Common myeloid progenitor, CD34-positive (primary cell): ENCODE results near the gene GALNT3.

ENCODE experiments used
- CTCF ChIA-PET: fragments of 350-600 bp; sonication (Branson Sonifier 250); formaldehyde crosslinking; loops from one replicate; lab custom pipeline; 2021; ENCODE audit warnings: antibody characterized with exemption; lab: Charles Lee
- POLR2A ChIA-PET: fragments of 350-600 bp; sonication (Branson Sonifier 250); formaldehyde crosslinking; loops from one replicate; lab custom pipeline; 2021; ENCODE audit warnings: antibody characterized with exemption; lab: Charles Lee
- DNase-seq, 3 donors: peaks; one replicate each; pipeline versions ENCODE4 v3.0.0 to v3.0.0-alpha.2; 2013
- H3K27ac ChIP-seq, 2 experiments: 1 replicate in 1 of 2; 2 replicates in 1 of 2; pipeline ENCODE4 v1.7.0; 2013; ENCODE audit warnings: inconsistent platforms in 2 of 2, low read length in 2 of 2, mild to moderate bottlenecking in 2 of 2, low read depth in 1 of 2, moderate library complexity in 1 of 2; ENCODE audit not compliant: severe bottlenecking in 2 of 2, insufficient read depth in 1 of 2, poor library complexity in 1 of 2
- H3K27me3 ChIP-seq, 5 experiments: replicated peaks in 2 of 5; 1 replicate in 3 of 5; 2 replicates in 2 of 5; pipeline versions ENCODE4 v1.6.1 to v1.7.0; 2013; ENCODE audit warnings: low read length in 4 of 5, mild to moderate bottlenecking in 2 of 5, moderate library complexity in 2 of 5, inconsistent platforms in 1 of 5; ENCODE audit not compliant: insufficient read depth in 5 of 5, control insufficient read depth in 4 of 5
- H3K36me3 ChIP-seq, 4 experiments: 1 replicate in 2 of 4; 2 replicates in 2 of 4; pipeline versions ENCODE4 v1.6.1 to v1.7.0; 2013; ENCODE audit warnings: low read length in 3 of 4, control low read depth in 1 of 4, mild to moderate bottlenecking in 1 of 4; ENCODE audit not compliant: control insufficient read depth in 4 of 4, insufficient read depth in 4 of 4
- H3K4me1 ChIP-seq, 4 experiments: 1 replicate in 3 of 4; 2 replicates in 1 of 4; pipeline versions ENCODE4 v1.6.1 to v1.7.1; 2013; ENCODE audit warnings: low read length in 3 of 4, mild to moderate bottlenecking in 3 of 4, control low read depth in 1 of 4, inconsistent platforms in 1 of 4, moderate library complexity in 1 of 4; ENCODE audit not compliant: control insufficient read depth in 4 of 4, insufficient read depth in 4 of 4; ENCODE audit errors: control extremely low read depth in 1 of 4
- H3K4me3 ChIP-seq, 7 experiments: 1 replicate in 4 of 7; 2 replicates in 3 of 7; pipeline versions ENCODE4 v1.5.1 to v1.7.0; 2013; ENCODE audit warnings: mild to moderate bottlenecking in 7 of 7, low read length in 6 of 7, moderate library complexity in 6 of 7, inconsistent platforms in 2 of 7, low read depth in 2 of 7, control low read depth in 1 of 7; ENCODE audit not compliant: insufficient read depth in 4 of 7, control insufficient read depth in 1 of 7; ENCODE audit errors: extremely low read depth in 1 of 7
- H3K9me3 ChIP-seq, 5 experiments: 1 replicate in 4 of 5; 2 replicates in 1 of 5; pipeline versions ENCODE4 v1.6.1 to v1.7.1; 2013; ENCODE audit warnings: low read length in 4 of 5, mild to moderate bottlenecking in 2 of 5, inconsistent platforms in 1 of 5, low read depth in 1 of 5, moderate library complexity in 1 of 5; ENCODE audit not compliant: control insufficient read depth in 4 of 5, insufficient read depth in 2 of 5; ENCODE audit errors: control extremely low read depth in 1 of 5
- whole genome bisulfite sequencing: methylation state at CpG from one replicate; pipeline ENCODE4 v1.1.5; 2013; ENCODE audit not compliant: insufficient coverage; 5-methylcytosine and 5-hydroxymethylcytosine counted together

GALNT3 gene

GRCh38 chr2:165827921-165828276 is 33.9 kb upstream of the GALNT3 start:
- no peak for DNase-seq
- Histone ChIP-seq H3K4me1 (no peaks in the 10 kb centered on the region), H3K9me3 (no peaks in the 10 kb centered on the region), H3K27me3 (no peaks in the 10 kb centered on the region), H3K4me3 (no peak overlapping the region), H3K36me3 (no peaks in the 10 kb centered on the region), H3K27ac (no peak overlapping the region)
- POLR2A ChIA-PET, result no interaction called here
- WGBS, result 100% methylated on average over 1 of the region's 1 CpG
- CTCF ChIA-PET, result interaction anchor here (0.9 kb wide), 1 partner anchor 37 kb away, joined by 3 read pairs; no protein-coding TSS in a partner anchor

GRCh38 chr2:165827016-165827920 is 33.2 kb upstream of the GALNT3 start:
- H3K27me3 ChIP-seq, result no peaks in the 10 kb centered on the region
- CTCF ChIA-PET, result interaction anchor here (0.6 to 0.9 kb wide), 2 partner anchors 36 to 553 kb away, joined by 3 read pairs; no protein-coding TSS in a partner anchor
- POLR2A ChIA-PET, result no interaction called here
- no peaks in the 10 kb centered on the region for H3K9me3 ChIP-seq
- no CpG with 5 or more reads among the region's 3 CpGs for WGBS
- H3K4me1 ChIP-seq, result no peaks in the 10 kb centered on the region
- no peak overlapping the region for H3K4me3 ChIP-seq
- H3K27ac ChIP-seq, result no peak overlapping the region
- no peaks in the 10 kb centered on the region for H3K36me3 ChIP-seq
- no peak for DNase-seq

GRCh38 chr2:165825041-165825440 is 31.0 kb upstream of the GALNT3 start:
- Histone ChIP-seq H3K4me1 (no peaks in the 10 kb centered on the region), H3K36me3 (no peaks in the 10 kb centered on the region), H3K27me3 (no peaks in the 10 kb centered on the region), H3K27ac (no peak overlapping the region), H3K4me3 (no peak overlapping the region), H3K9me3 (no peaks in the 10 kb centered on the region)
- 72% methylated on average over 2 of the region's 2 CpGs for WGBS
- ChIA-PET POLR2A (interaction anchor here (0.6 kb wide), 1 partner anchor 443 kb away, joined by 3 read pairs; no protein-coding TSS in a partner anchor), CTCF (no interaction called here)
- DNase-seq, result no peak

GRCh38 chr2:165820296-165820695 is 26.2 kb upstream of the GALNT3 start:
- CTCF ChIA-PET, result no interaction called here
- Histone ChIP-seq H3K4me1 (peaks cover 0 to 7% (median 0%) of the 10 kb centered on the region in 4 experiments), H3K27me3 (no peaks in the 10 kb centered on the region), H3K9me3 (no peaks in the 10 kb centered on the region), H3K27ac (no peak overlapping the region), H3K4me3 (no peak overlapping the region), H3K36me3 (no peaks in the 10 kb centered on the region)
- POLR2A ChIA-PET, result no interaction called here
- DNase-seq, result no peak
- 100% methylated on average over 2 of the region's 2 CpGs for WGBS

GRCh38 chr2:165818920-165819319 is 24.9 kb upstream of the GALNT3 start:
- WGBS, result no CpG with 5 or more reads among the region's 1 CpG
- Histone ChIP-seq H3K9me3 (no peaks in the 10 kb centered on the region), H3K27ac (no peak overlapping the region), H3K27me3 (no peaks in the 10 kb centered on the region), H3K4me1 (peaks cover 0 to 13% (median 0%) of the 10 kb centered on the region in 4 experiments), H3K4me3 (no peak overlapping the region), H3K36me3 (no peaks in the 10 kb centered on the region)
- DNase-seq, result no peak
- POLR2A ChIA-PET, result no interaction called here
- CTCF ChIA-PET, result no interaction called here

GRCh38 chr2:165815299-165816141 is 21.5 kb upstream of the GALNT3 start:
- WGBS, result 100% methylated on average over 1 of the region's 2 CpGs

More at GRCh38 chr2:165815299-165816141, 21.5 kb upstream of the GALNT3 start:
- H3K9me3 ChIP-seq, result no peaks in the 10 kb centered on the region
- CTCF ChIA-PET, result no interaction called here
- H3K4me1 ChIP-seq, result peaks cover 0 to 13% (median 0%) of the 10 kb centered on the region in 4 experiments
- no peak overlapping the region for H3K4me3 ChIP-seq
- no peak overlapping the region for H3K27ac ChIP-seq
- no peaks in the 10 kb centered on the region for H3K36me3 ChIP-seq
- POLR2A ChIA-PET, result no interaction called here
- DNase-seq, result no peak
- H3K27me3 ChIP-seq, result no peaks in the 10 kb centered on the region
